ENCODE data around the gene NEUROG2.

The NEUROG2 gene

DNA sequence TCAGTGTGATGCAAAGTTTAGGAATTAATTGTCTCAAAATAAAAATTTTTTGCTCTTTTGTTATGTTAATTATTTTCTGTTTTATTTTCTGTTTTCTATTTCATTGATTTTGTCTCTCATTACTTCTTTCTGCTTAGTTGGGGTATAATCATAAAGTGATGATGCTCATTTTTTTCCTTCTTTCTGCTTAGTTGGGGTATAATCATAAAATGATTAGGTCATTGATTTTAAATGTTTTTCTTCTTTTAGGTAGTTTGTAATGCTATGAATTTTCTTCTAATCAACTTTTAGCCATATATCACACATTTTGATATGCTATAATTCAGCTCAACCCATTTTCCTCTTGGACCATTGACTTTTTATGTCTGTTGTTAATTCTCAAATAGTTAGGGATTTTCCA is 43.7 kb downstream of the NEUROG2 start:
- DNase-seq = no peak
